Muscle layer of duodenum (tissue), 2 donors: ENCODE results near the gene PPP1R26.
"Not testable (repeated sequence)": the region's sequence is repeated elsewhere in the genome, so short reads cannot be mapped to it uniquely, and the experiment has no call there.

ENCODE experiments used
- H3K27ac ChIP-seq: one replicate; pipeline ENCODE4 v1.7.0; 2013; ENCODE audit warnings: mild to moderate bottlenecking, low read length
- H3K27me3 ChIP-seq: one replicate; pipeline ENCODE4 v1.7.0; 2013; ENCODE audit warnings: low read depth, mild to moderate bottlenecking, control low read depth, low read length
- H3K36me3 ChIP-seq, 2 donors: one replicate each; pipeline ENCODE4 v1.7.0; 2013; ENCODE audit warnings: low read length in 2 of 2, control low read depth in 1 of 2, mild to moderate bottlenecking in 1 of 2; ENCODE audit not compliant: insufficient read depth in 2 of 2, control insufficient read depth in 1 of 2
- H3K4me1 ChIP-seq, 2 donors: one replicate each; pipeline ENCODE4 v1.7.0; 2013; ENCODE audit warnings: low read length in 2 of 2, mild to moderate bottlenecking in 2 of 2, control low read depth in 1 of 2, moderate library complexity in 1 of 2; ENCODE audit not compliant: insufficient read depth in 2 of 2, control insufficient read depth in 1 of 2
- H3K4me3 ChIP-seq, 2 donors: one replicate each; pipeline ENCODE4 v1.7.0; 2013; ENCODE audit warnings: low read length in 2 of 2, low read depth in 1 of 2, mild to moderate bottlenecking in 1 of 2
- H3K9me3 ChIP-seq, 2 donors: one replicate each; pipeline ENCODE4 v1.7.0; 2013; ENCODE audit warnings: low read length in 2 of 2, control low read depth in 1 of 2, mild to moderate bottlenecking in 1 of 2; ENCODE audit not compliant: control insufficient read depth in 1 of 2
- donor health status: healthy.

The PPP1R26 gene

GRCh38 chr9:135479469-135480052 lies at the start of gene PPP1R26:
Gene PPP1R26 (plus strand): TSS chr9:135479782. CDS start chr9:135484511, 4,729 bp downstream.
- Histone ChIP-seq H3K4me1 (peaks cover 4 to 7% of the 10 kb centered on the region in 2 donors), H3K27me3 (no peaks in the 10 kb centered on the region), H3K4me3 (peak within 1 kb of the TSS; percentile 57 to 87), H3K27ac (no peak within 1 kb of the TSS), H3K9me3 (no peaks in the 10 kb centered on the region), H3K36me3 (peaks cover 0 to 6% of the 10 kb centered on the region in 2 donors)

- Histone ChIP-seq H3K27me3 (no peaks in the 10 kb centered on the region), H3K4me3 (no peak overlapping the region), H3K27ac (no peak overlapping the region), H3K36me3 (no peaks in the 10 kb centered on the region), H3K9me3 (peaks cover 0 to 5% of the 10 kb centered on the region in 2 donors), H3K4me1 (no peaks in the 10 kb centered on the region)
These were observed 42.3 kb upstream of the PPP1R26 start for GRCh38 chr9:135437259-135437658.

- H3K9me3 ChIP-seq, H3K4me3 ChIP-seq, H3K27ac ChIP-seq, H3K4me1 ChIP-seq, H3K36me3 ChIP-seq, H3K27me3 ChIP-seq: not testable (repeated sequence)
These were observed 41.9 kb upstream of the PPP1R26 start for GRCh38 chr9:135437696-135438095.

GRCh38 chr9:135438581-135439232 lies 40.9 kb upstream of the PPP1R26 start:
- H3K4me3 ChIP-seq, H3K9me3 ChIP-seq, H3K27ac ChIP-seq, H3K4me1 ChIP-seq, H3K36me3 ChIP-seq, H3K27me3 ChIP-seq: not testable (repeated sequence)

GRCh38 chr9:135439514-135439913 lies 40.1 kb upstream of the PPP1R26 start:
- H3K27ac ChIP-seq, H3K4me3 ChIP-seq, H3K27me3 ChIP-seq, H3K9me3 ChIP-seq, H3K4me1 ChIP-seq, H3K36me3 ChIP-seq: not testable (repeated sequence)

GRCh38 chr9:135439916-135440315 lies 39.7 kb upstream of the PPP1R26 start:
- Histone ChIP-seq H3K4me3 (no peak overlapping the region), H3K36me3 (no peaks in the 10 kb centered on the region), H3K9me3 (peaks cover 0 to 5% of the 10 kb centered on the region in 2 donors), H3K27ac (no peak overlapping the region), H3K4me1 (no peaks in the 10 kb centered on the region), H3K27me3 (no peaks in the 10 kb centered on the region)

- Histone ChIP-seq H3K9me3 (peaks cover 0 to 5% of the 10 kb centered on the region in 2 donors), H3K4me3 (no peak overlapping the region), H3K27me3 (no peaks in the 10 kb centered on the region), H3K27ac (no peak overlapping the region), H3K4me1 (no peaks in the 10 kb centered on the region), H3K36me3 (no peaks in the 10 kb centered on the region)
These were observed 39.0 kb upstream of the PPP1R26 start for GRCh38 chr9:135440620-135441019.

GRCh38 chr9:135441105-135442071 lies 38.2 kb upstream of the PPP1R26 start:
- H3K36me3 ChIP-seq, H3K4me1 ChIP-seq, H3K27me3 ChIP-seq, H3K9me3 ChIP-seq, H3K4me3 ChIP-seq, H3K27ac ChIP-seq: not testable (repeated sequence)

GRCh38 chr9:135442075-135442474 lies 37.5 kb upstream of the PPP1R26 start:
- H3K9me3 ChIP-seq: no peaks in the 10 kb centered on the region
- no peak overlapping the region for H3K27ac ChIP-seq
- no peaks in the 10 kb centered on the region for H3K27me3 ChIP-seq
- H3K4me1 ChIP-seq: no peaks in the 10 kb centered on the region
- no peak overlapping the region for H3K4me3 ChIP-seq
- no peaks in the 10 kb centered on the region for H3K36me3 ChIP-seq

GRCh38 chr9:135443797-135444425 lies 35.7 kb upstream of the PPP1R26 start:
- Histone ChIP-seq H3K9me3 (no peaks in the 10 kb centered on the region), H3K4me3 (no peak overlapping the region), H3K27ac (no peak overlapping the region), H3K27me3 (no peaks in the 10 kb centered on the region), H3K36me3 (no peaks in the 10 kb centered on the region), H3K4me1 (no peaks in the 10 kb centered on the region)

- no peaks in the 10 kb centered on the region for H3K9me3 ChIP-seq
- H3K4me1 ChIP-seq: no peaks in the 10 kb centered on the region
- no peak overlapping the region for H3K27ac ChIP-seq
- H3K36me3 ChIP-seq: no peaks in the 10 kb centered on the region
- no peak overlapping the region for H3K4me3 ChIP-seq
- no peaks in the 10 kb centered on the region for H3K27me3 ChIP-seq
These were observed 32.5 kb upstream of the PPP1R26 start for GRCh38 chr9:135447126-135447525.
